Measurements from ENCODE around the gene SGMS1.

GRCh38 chr10:50577010-50577409 lies 46.7 kb downstream of the SGMS1 start:
- TF ChIP-seq CTCF (IDR thresholded peaks at IDR 0.05; ENCODE audit: insufficient read depth, low read depth, low read length), result no peak
- no peak for TF ChIP-seq EZH2 (IDR thresholded peaks at IDR 0.05; ENCODE audit: insufficient read depth, low read length)
